HUES64 (cell line): ENCODE data around the gene TACC2.
"Not testable (repeated sequence)": the region's sequence is repeated elsewhere in the genome, so short reads cannot be mapped to it uniquely, and the experiment has no call there.

Source experiments
- H3K27ac ChIP-seq: 2 replicates; pipeline ENCODE4 v1.7.0; 2013; ENCODE audit warnings: low read depth, low read length, inconsistent platforms
- H3K27me3 ChIP-seq: 2 replicates; pipeline ENCODE4 v1.6.1; 2013; ENCODE audit warnings: mild to moderate bottlenecking, low read length; ENCODE audit not compliant: insufficient read depth
- H3K36me3 ChIP-seq: 2 replicates; pipeline ENCODE4 v1.6.1; 2013; ENCODE audit warnings: mild to moderate bottlenecking, low read length; ENCODE audit not compliant: insufficient read depth
- H3K4me1 ChIP-seq: 2 replicates; pipeline ENCODE4 v1.6.1; 2013; ENCODE audit warnings: mild to moderate bottlenecking, low read length, moderate library complexity; ENCODE audit not compliant: insufficient read depth
- H3K4me3 ChIP-seq: 2 replicates; pipeline ENCODE4 v1.5.1; 2013; ENCODE audit warnings: mild to moderate bottlenecking, low read length, moderate library complexity
- H3K9ac ChIP-seq: 2 replicates; pipeline ENCODE4 v1.6.1; 2013; ENCODE audit warnings: mild to moderate bottlenecking, low read depth, low read length
- H3K9me3 ChIP-seq: 2 replicates; pipeline ENCODE4 v1.6.1; 2013; ENCODE audit warnings: low read depth, low read length; ENCODE audit not compliant: insufficient read depth
- WGBS: fragments of 150-250, 120-280 bp; methylation state at CpG from one replicate; pipeline ENCODE4 v1.1.7; 2013; ENCODE audit warnings: missing lambda C conversion rate; 5-methylcytosine and 5-hydroxymethylcytosine counted together

Gene TACC2

DNA sequence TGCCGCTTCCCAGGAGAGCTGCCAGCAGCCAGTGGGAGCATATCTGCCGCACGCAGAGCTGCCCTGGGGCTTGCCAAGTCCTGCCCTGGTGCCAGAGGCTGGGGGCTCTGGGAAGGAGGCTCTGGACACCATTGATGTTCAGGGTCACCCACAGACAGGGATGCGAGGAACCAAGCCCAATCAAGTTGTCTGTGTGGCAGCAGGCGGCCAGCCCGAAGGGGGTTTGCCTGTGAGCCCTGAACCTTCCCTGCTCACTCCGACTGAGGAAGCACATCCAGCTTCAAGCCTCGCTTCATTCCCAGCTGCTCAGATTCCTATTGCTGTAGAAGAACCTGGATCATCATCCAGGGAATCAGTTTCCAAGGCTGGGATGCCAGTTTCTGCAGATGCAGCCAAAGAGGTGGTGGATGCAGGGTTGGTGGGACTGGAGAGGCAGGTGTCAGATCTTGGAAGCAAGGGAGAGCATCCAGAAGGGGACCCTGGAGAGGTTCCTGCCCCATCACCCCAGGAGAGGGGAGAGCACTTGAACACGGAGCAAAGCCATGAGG, 94.6 kb downstream of the TACC2 start:
- 93% methylated on average over 9 of the region's 9 CpGs for WGBS
- Histone ChIP-seq H3K9ac (no peak overlapping the region), H3K4me3 (no peak overlapping the region), H3K4me1 (no peaks in the 10 kb centered on the region), H3K36me3 (no peaks in the 10 kb centered on the region), H3K27ac (no peak overlapping the region), H3K9me3 (no peaks in the 10 kb centered on the region), H3K27me3 (no peaks in the 10 kb centered on the region)

DNA sequence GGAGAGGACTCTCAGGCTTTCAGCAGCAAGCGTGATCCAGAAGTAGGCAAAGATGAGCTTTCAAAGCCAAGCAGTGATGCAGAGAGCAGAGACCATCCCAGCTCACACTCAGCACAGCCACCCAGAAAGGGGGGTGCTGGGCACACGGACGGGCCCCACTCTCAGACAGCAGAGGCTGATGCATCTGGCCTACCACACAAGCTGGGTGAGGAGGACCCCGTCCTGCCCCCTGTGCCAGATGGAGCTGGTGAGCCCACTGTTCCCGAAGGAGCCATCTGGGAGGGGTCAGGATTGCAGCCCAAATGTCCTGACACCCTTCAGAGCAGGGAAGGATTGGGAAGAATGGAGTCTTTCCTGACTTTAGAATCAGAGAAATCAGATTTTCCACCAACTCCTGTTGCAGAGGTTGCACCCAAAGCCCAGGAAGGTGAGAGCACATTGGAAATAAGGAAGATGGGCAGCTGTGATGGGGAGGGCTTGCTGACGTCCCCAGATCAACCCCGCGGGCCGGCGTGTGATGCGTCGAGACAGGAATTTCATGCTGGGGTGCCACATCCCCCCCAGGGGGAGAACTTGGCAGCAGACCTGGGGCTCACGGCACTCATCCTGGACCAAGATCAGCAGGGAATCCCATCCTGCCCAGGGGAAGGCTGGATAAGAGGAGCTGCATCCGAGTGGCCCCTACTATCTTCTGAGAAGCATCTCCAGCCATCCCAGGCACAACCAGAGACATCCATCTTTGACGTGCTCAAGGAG, 95.5 kb downstream of the TACC2 start:
- no peak overlapping the region for H3K27ac ChIP-seq
- no peak overlapping the region for H3K9ac ChIP-seq
- no peak overlapping the region for H3K4me3 ChIP-seq
- no peaks in the 10 kb centered on the region for H3K27me3 ChIP-seq
- H3K9me3 ChIP-seq = no peaks in the 10 kb centered on the region
- 91% methylated on average over 15 of the region's 15 CpGs for WGBS
- no peaks in the 10 kb centered on the region for H3K36me3 ChIP-seq
- no peaks in the 10 kb centered on the region for H3K4me1 ChIP-seq

DNA sequence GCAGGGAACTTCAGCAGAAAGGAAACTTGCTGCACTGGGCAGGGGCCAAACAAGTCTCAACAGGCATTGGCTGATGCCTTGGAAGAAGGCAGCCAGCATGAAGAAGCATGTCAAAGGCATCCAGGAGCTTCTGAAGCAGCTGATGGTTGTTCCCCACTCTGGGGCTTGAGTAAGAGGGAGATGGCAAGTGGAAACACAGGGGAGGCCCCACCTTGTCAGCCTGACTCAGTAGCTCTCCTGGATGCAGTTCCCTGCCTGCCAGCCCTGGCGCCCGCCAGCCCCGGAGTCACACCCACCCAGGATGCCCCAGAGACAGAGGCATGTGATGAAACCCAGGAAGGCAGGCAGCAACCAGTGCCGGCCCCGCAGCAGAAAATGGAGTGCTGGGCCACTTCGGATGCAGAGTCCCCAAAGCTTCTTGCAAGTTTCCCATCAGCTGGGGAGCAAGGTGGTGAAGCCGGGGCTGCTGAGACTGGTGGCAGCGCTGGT, 96.5 kb downstream of the TACC2 start:
- no peaks in the 10 kb centered on the region for H3K27me3 ChIP-seq
- WGBS = 94% methylated on average over 8 of the region's 8 CpGs
- H3K27ac ChIP-seq = no peak overlapping the region

DNA sequence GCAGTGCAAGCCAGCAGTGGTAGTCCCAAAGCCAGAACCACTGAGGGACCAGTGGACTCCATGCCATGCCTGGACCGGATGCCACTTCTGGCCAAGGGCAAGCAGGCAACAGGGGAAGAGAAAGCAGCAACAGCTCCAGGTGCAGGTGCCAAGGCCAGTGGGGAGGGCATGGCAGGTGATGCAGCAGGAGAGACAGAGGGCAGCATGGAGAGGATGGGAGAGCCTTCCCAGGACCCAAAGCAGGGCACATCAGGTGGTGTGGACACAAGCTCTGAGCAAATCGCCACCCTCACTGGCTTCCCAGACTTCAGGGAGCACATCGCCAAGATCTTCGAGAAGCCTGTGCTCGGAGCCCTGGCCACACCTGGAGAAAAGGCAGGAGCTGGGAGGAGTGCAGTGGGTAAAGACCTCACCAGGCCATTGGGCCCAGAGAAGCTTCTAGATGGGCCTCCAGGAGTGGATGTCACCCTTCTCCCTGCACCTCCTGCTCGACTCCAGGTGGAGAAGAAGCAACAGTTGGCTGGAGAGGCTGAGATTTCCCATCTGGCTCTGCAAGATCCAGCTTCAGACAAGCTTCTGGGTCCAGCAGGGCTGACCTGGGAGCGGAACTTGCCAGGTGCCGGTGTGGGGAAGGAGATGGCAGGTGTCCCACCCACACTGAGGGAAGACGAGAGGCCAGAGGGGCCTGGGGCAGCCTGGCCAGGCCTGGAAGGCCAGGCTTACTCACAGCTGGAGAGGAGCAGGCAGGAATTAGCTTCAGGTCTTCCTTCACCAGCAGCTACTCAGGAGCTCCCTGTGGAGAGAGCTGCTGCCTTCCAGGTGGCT, 97.7 kb downstream of the TACC2 start:
- no peaks in the 10 kb centered on the region for H3K4me1 ChIP-seq
- H3K9ac ChIP-seq = no peak overlapping the region
- WGBS = 95% methylated on average over 9 of the region's 9 CpGs
- no peak overlapping the region for H3K4me3 ChIP-seq
- H3K36me3 ChIP-seq = no peaks in the 10 kb centered on the region
- no peaks in the 10 kb centered on the region for H3K27me3 ChIP-seq
- H3K27ac ChIP-seq = no peak overlapping the region
- no peaks in the 10 kb centered on the region for H3K9me3 ChIP-seq

More for the DNA sequence above, 96.5 kb downstream of the TACC2 start:
- Histone ChIP-seq H3K36me3 (no peaks in the 10 kb centered on the region), H3K4me1 (no peaks in the 10 kb centered on the region), H3K4me3 (no peak overlapping the region), H3K9ac (no peak overlapping the region), H3K9me3 (no peaks in the 10 kb centered on the region)

DNA sequence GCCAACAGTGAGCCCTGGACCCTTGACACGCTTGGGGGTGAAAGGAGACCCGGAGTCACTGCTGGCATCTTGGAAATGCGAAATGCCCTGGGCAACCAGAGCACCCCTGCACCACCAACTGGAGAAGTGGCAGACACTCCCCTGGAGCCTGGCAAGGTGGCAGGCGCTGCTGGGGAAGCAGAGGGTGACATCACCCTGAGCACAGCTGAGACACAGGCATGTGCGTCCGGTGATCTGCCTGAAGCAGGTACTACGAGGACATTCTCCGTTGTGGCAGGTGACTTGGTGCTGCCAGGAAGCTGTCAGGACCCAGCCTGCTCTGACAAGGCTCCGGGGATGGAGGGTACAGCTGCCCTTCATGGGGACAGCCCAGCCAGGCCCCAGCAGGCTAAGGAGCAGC, 98.5 kb downstream of the TACC2 start:
- no peak overlapping the region for H3K9ac ChIP-seq
- no peaks in the 10 kb centered on the region for H3K9me3 ChIP-seq
- H3K4me1 ChIP-seq = no peaks in the 10 kb centered on the region
- no peak overlapping the region for H3K27ac ChIP-seq
- H3K27me3 ChIP-seq = no peaks in the 10 kb centered on the region
- no peaks in the 10 kb centered on the region for H3K36me3 ChIP-seq
- 92% methylated on average over 9 of the region's 9 CpGs for WGBS
- H3K4me3 ChIP-seq = no peak overlapping the region

DNA sequence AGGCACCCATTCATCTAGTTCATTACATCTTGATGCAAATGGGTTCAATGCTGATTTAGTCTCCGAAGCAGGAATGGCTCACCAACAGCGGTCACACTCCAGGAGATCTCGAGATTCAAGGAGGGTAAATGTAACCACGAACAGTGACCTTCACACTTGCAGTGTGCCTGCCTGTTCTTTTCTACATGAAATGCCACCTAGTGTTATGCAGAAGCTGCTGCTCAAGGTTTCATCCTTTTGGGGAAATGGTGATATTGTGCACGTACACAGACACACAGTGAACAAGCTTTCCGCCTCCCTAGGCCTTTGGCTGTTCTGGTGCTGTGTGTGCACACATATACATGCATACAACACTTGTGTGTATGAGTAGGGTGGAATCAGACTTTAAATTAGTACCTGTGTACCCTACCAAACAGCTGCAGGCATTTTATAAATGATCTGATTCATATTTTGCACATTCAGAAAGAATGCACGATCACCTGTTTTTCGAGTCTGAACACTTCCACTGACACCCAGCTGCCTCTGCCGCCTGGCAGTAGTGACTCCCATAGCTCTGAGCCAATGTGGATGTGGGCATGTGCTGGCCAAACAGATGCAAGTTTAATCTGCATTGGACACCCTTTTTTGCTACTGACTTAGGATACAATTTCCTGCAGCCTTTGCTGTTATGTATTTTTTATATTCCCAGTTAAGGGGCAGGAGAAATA, 100.5 kb downstream of the TACC2 start:
- Histone ChIP-seq H3K9ac (no peak overlapping the region), H3K27ac (no peak overlapping the region), H3K4me3 (no peak overlapping the region), H3K4me1 (no peaks in the 10 kb centered on the region), H3K36me3 (no peaks in the 10 kb centered on the region), H3K9me3 (no peaks in the 10 kb centered on the region), H3K27me3 (no peaks in the 10 kb centered on the region)
- whole genome bisulfite sequencing = 92% methylated on average over 9 of the region's 9 CpGs

DNA sequence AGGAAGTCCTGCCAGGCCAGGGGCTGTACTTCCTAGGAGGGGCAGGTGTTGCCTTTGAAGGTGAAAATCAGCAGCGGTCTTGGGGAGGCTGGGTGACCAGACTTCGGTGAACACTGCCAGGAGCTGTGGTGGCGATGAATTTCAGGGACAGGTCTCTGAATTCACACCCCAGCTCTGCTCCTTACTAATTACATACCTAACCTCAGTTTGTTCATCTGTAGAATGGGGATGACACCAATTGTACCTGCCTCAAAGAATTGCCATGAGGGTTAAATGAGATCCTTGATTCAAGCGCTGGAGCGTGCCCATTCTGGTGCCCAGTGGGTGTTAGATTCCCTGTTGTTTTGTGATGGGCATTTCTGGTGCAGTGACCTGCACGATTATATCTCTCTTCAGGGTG, 102.8 kb downstream of the TACC2 start:
- Histone ChIP-seq H3K4me1 (no peaks in the 10 kb centered on the region), H3K4me3 (no peak overlapping the region), H3K27me3 (no peaks in the 10 kb centered on the region), H3K9me3 (no peaks in the 10 kb centered on the region), H3K27ac (no peak overlapping the region), H3K9ac (no peak overlapping the region), H3K36me3 (no peaks in the 10 kb centered on the region)
- 93% methylated on average over 5 of the region's 6 CpGs for WGBS

DNA sequence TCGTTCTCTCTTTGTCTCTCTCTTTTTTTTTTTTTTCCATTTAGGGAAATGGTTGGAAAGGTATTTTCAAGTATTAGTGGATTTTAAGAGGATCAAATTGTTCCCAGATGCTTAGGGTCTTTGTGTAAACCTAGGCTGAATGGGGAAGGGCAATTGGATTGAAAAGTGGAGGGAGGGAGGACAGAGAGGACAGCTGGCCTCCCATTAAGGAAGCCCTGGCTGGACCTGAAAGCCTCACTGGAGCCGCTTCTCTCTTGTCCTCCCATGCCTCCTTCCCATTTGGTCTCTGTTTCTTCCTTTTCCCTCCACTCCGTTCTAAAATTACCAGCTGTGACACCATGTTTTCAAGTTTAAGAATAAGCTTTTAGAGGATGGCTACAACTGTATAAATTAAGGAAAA, 104.1 kb downstream of the TACC2 start:
- H3K9ac ChIP-seq = no peak overlapping the region
- H3K27ac ChIP-seq = no peak overlapping the region
- H3K36me3 ChIP-seq = no peaks in the 10 kb centered on the region
- no peaks in the 10 kb centered on the region for H3K27me3 ChIP-seq
- no peak overlapping the region for H3K4me3 ChIP-seq
- H3K9me3 ChIP-seq = no peaks in the 10 kb centered on the region
- 87% methylated on average over 3 of the region's 3 CpGs for WGBS
- H3K4me1 ChIP-seq = no peaks in the 10 kb centered on the region

DNA sequence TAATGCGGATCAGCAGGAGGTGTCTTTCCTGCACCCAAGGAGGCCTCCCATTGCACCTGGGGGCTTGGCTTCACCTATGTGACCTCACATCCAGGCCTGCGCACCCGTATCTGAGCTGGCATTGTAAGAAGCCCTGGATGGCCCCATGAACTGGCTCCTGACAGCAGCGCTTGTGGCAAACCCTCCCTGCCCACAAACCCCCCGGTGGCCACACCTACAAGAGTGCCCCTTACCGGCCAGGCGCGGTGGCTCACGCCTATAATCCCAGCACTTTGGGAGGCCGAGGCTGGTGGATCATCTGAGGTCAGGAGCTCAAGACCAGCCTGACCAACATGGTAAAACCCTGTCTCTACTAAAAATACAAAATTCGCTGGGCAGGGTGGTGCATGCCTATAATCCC, 107.2 kb downstream of the TACC2 start:
- not testable (repeated sequence) for H3K4me1 ChIP-seq, H3K27ac ChIP-seq, H3K36me3 ChIP-seq, H3K27me3 ChIP-seq, H3K4me3 ChIP-seq, H3K9me3 ChIP-seq, H3K9ac ChIP-seq
- WGBS = 82% methylated on average over 11 of the region's 11 CpGs

DNA sequence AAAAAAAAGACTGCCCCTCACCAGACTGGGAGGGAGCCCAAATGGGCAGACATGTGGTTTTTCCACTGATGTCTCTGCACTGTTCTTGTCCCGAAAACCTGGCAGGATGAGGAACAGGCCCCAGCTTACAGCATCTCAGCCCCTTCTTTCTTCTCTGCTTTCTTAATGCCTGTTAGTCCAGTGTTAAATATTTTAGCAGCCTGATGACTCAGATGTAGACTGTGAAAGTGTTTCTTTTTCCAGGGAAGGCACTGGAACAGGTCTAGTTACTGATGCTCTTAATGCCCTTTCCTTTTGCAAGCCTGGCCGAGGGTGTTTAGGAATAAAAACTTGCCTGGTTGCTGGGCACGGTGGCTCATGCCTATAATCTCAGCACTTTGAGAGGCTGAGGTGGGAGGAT, 107.7 kb downstream of the TACC2 start:
- Histone ChIP-seq H3K9ac (no peak overlapping the region), H3K4me3 (no peak overlapping the region), H3K9me3 (no peaks in the 10 kb centered on the region), H3K27me3 (no peaks in the 10 kb centered on the region), H3K4me1 (no peaks in the 10 kb centered on the region), H3K27ac (no peak overlapping the region), H3K36me3 (no peaks in the 10 kb centered on the region)
- WGBS = 89% methylated on average over 3 of the region's 3 CpGs

DNA sequence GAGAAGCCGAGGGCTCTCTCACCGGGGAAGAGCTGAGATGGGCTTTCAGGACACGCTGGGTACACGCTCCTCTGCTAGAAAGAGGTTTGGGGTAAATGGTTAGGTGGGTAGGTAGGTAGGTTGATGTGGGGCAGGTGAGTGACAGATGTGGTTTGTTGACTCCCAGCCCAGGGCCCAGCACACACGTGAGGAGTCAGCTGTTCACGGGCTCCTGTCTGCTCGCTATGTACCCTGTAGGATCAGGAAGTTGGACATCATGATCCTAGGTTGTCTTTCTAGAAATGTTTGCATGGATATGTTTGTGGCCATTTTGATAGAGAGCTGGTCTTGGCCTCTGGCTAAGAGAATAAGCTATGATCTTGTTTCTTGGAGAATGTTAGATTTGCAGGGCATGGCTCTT, 109.0 kb downstream of the TACC2 start:
- Histone ChIP-seq H3K27ac (no peak overlapping the region), H3K4me1 (no peaks in the 10 kb centered on the region), H3K9ac (no peak overlapping the region), H3K4me3 (no peak overlapping the region), H3K36me3 (no peaks in the 10 kb centered on the region), H3K9me3 (no peaks in the 10 kb centered on the region), H3K27me3 (no peaks in the 10 kb centered on the region)
- WGBS = 91% methylated on average over 7 of the region's 7 CpGs
